H1 (cell line): ENCODE data around the gene DOCK3. TPM values are rescaled to one million over a fixed set of nuclear protein-coding genes. Genes with fewer than 3 reads are reported as not detected.

ENCODE experiments used
- CTCF ChIA-PET: fragments of 300-600 bp; sonication (Branson Sonifier 250); formaldehyde crosslinking; loops from one replicate; lab custom pipeline; 2021; ENCODE audit not compliant: partially characterized antibody; lab: Charles Lee
- POLR2A ChIA-PET: fragments of 300-600 bp; sonication (Branson Sonifier 250); formaldehyde crosslinking; loops from one replicate; lab custom pipeline; 2021; ENCODE audit warnings: inconsistent platforms; ENCODE audit not compliant: partially characterized antibody; lab: Charles Lee
- DNase-seq, 2 experiments: peaks; one replicate each; pipeline versions ENCODE4 v3.0.0 to v3.0.0-alpha.2; 2010 to 2022; ENCODE audit warnings: low spot score in 2 of 2, low read depth in 1 of 2, mixed read lengths in 1 of 2
- FAIRE-seq: peaks from 2 replicates; lab custom pipeline; 2011; peaks lifted over from hg19 to GRCh38; lab: Jason Lieb, UNC
- H2AFZ ChIP-seq: 2 replicates; pipeline ENCODE4 v1.8.1; 2012; ENCODE audit warnings: low read length, inconsistent platforms
- H2AK5ac ChIP-seq: 2 replicates; pipeline ENCODE4 v1.6.1; 2013; ENCODE audit warnings: low read depth, low read length
- H2BK120ac ChIP-seq: replicated peaks from 2 replicates; pipeline ENCODE3; 2013; ENCODE audit warnings: low read depth, low read length, inconsistent platforms
- H2BK12ac ChIP-seq: 2 replicates; pipeline ENCODE4 v1.6.1; 2013; ENCODE audit warnings: low read depth, low read length
- H2BK15ac ChIP-seq: 2 replicates; pipeline ENCODE4 v1.6.1; 2013; ENCODE audit warnings: low read length
- H2BK20ac ChIP-seq: 2 replicates; pipeline ENCODE4 v1.6.1; 2013; ENCODE audit warnings: low read length
- H2BK5ac ChIP-seq: 2 replicates; pipeline ENCODE4 v1.6.1; 2013; ENCODE audit warnings: low read depth, low read length
- H3K14ac ChIP-seq: 2 replicates; pipeline ENCODE4 v1.6.1; 2013; ENCODE audit warnings: inconsistent platforms; ENCODE audit not compliant: insufficient read length
- H3K18ac ChIP-seq: 2 replicates; pipeline ENCODE4 v1.6.1; 2013; ENCODE audit warnings: low read length; ENCODE audit errors: extremely low read depth
- H3K23ac ChIP-seq: 2 replicates; pipeline ENCODE4 v1.6.1; 2013; ENCODE audit warnings: inconsistent platforms; ENCODE audit not compliant: insufficient read length
- H3K23me2 ChIP-seq: 2 replicates; pipeline ENCODE4 v1.6.1; 2013; ENCODE audit warnings: low read depth, low read length
- H3K27ac ChIP-seq: 2 replicates; pipeline ENCODE4 v1.6.1; 2011; ENCODE audit warnings: low read depth, low read length, inconsistent platforms
- H3K27me3 ChIP-seq, 4 experiments: replicated peaks in 1 of 4; 1 replicate in 1 of 4; 2 replicates in 3 of 4; pipeline versions ENCODE4 v1.6.1 to v1.8.1; 2011 to 2013; ENCODE audit warnings: low read length in 3 of 4, mild to moderate bottlenecking in 3 of 4, inconsistent platforms in 2 of 4, mixed read lengths in 2 of 4, moderate library complexity in 1 of 4; ENCODE audit not compliant: control insufficient read depth in 3 of 4, insufficient read depth in 3 of 4; ENCODE audit errors: extremely low read depth in 1 of 4
- H3K36me3 ChIP-seq, 4 experiments: 2 replicates each; pipeline versions ENCODE4 v1.6.1 to v1.8.1; 2011 to 2013; ENCODE audit warnings: mild to moderate bottlenecking in 4 of 4, low read length in 3 of 4, moderate library complexity in 2 of 4, control low read depth in 1 of 4, inconsistent platforms in 1 of 4; ENCODE audit not compliant: insufficient read depth in 4 of 4, control insufficient read depth in 2 of 4
- H3K4ac ChIP-seq: replicated peaks from 2 replicates; pipeline ENCODE3; 2013; ENCODE audit warnings: low read length, low read depth, mixed read lengths, inconsistent platforms; ENCODE audit not compliant: insufficient read length
- H3K4me1 ChIP-seq, 4 experiments: replicated peaks in 1 of 4; 1 replicate in 1 of 4; 2 replicates in 3 of 4; pipeline versions ENCODE4 v1.6.1 to v1.8.1; 2011 to 2013; ENCODE audit warnings: low read length in 3 of 4, inconsistent platforms in 2 of 4, mixed read lengths in 1 of 4; ENCODE audit not compliant: insufficient read depth in 4 of 4, control insufficient read depth in 3 of 4
- H3K4me2 ChIP-seq, 2 experiments: 2 replicates each; pipeline versions ENCODE4 v1.6.1 to v1.8.1; 2011 to 2013; ENCODE audit warnings: low read depth in 2 of 2, low read length in 2 of 2, control low read depth in 1 of 2, inconsistent platforms in 1 of 2, mild to moderate bottlenecking in 1 of 2; ENCODE audit not compliant: insufficient read depth in 1 of 2
- H3K4me3 ChIP-seq, 4 experiments: fragments of 200-600, 300-600 bp in 1 of 4; sonication (generic), shearing (Covaris generic), sonication (Bioruptor Twin) in 1 of 4; 2 replicates each; pipeline versions ENCODE4 v1.5.1 to v1.8.1; 2011 to 2016; ENCODE audit warnings: low read length in 4 of 4, low read depth in 3 of 4, control low read depth in 2 of 4, inconsistent platforms in 2 of 4, mild to moderate bottlenecking in 2 of 4, mixed read lengths in 1 of 4, moderate library complexity in 1 of 4; ENCODE audit not compliant: insufficient read depth in 2 of 4; ENCODE audit errors: extremely low read depth in 1 of 4
- H3K56ac ChIP-seq: replicated peaks from 2 replicates; pipeline ENCODE3; 2013; ENCODE audit warnings: low read depth, mild to moderate bottlenecking, mixed read lengths, low read length, inconsistent platforms; ENCODE audit not compliant: insufficient read length
- H3K79me1 ChIP-seq: 2 replicates; pipeline ENCODE4 v1.6.1; 2013; ENCODE audit warnings: low read depth, low read length, control low read depth
- H3K79me2 ChIP-seq, 2 experiments: 2 replicates each; pipeline versions ENCODE4 v1.6.1 to v1.8.1; 2012 to 2013; ENCODE audit warnings: low read length in 2 of 2, mild to moderate bottlenecking in 2 of 2, inconsistent platforms in 1 of 2; ENCODE audit not compliant: insufficient read depth in 2 of 2, control insufficient read depth in 1 of 2
- H3K9ac ChIP-seq, 4 experiments: replicated peaks in 1 of 4; 1 replicate in 1 of 4; 2 replicates in 3 of 4; pipeline versions ENCODE4 v1.6.1 to v1.8.1; 2011 to 2013; ENCODE audit warnings: low read depth in 3 of 4, low read length in 3 of 4, control low read depth in 2 of 4, mild to moderate bottlenecking in 2 of 4, moderate library complexity in 2 of 4, inconsistent platforms in 1 of 4; ENCODE audit errors: extremely low read depth in 1 of 4
- H3K9me3 ChIP-seq, 2 experiments: 2 replicates each; pipeline versions ENCODE4 v1.6.1 to v1.8.1; 2012 to 2013; ENCODE audit warnings: mild to moderate bottlenecking in 2 of 2, moderate library complexity in 2 of 2, control low read depth in 1 of 2, inconsistent platforms in 1 of 2, low read depth in 1 of 2, low read length in 1 of 2, mixed read lengths in 1 of 2; ENCODE audit not compliant: insufficient read depth in 2 of 2
- H4K20me1 ChIP-seq, 2 experiments: replicated peaks in 1 of 2; 2 replicates each; pipeline versions ENCODE3 to v1.8.1; 2011 to 2013; ENCODE audit warnings: inconsistent platforms in 2 of 2, low read length in 2 of 2, mild to moderate bottlenecking in 1 of 2; ENCODE audit not compliant: insufficient read depth in 2 of 2, control insufficient read depth in 1 of 2
- H4K5ac ChIP-seq: 2 replicates; pipeline ENCODE4 v1.6.1; 2013; ENCODE audit warnings: low read length, low read depth, mixed read lengths, inconsistent platforms; ENCODE audit not compliant: insufficient read length
- H4K8ac ChIP-seq: 2 replicates; pipeline ENCODE4 v1.8.0; 2013; ENCODE audit warnings: mild to moderate bottlenecking, moderate library complexity, low read length, inconsistent platforms; ENCODE audit not compliant: insufficient read depth; ENCODE audit errors: extremely low read depth
- H4K91ac ChIP-seq: replicated peaks from 2 replicates; pipeline ENCODE3; 2013; ENCODE audit warnings: low read length, mixed read lengths, inconsistent platforms; ENCODE audit not compliant: insufficient read length
- HDAC6 ChIP-seq: IDR thresholded peaks from one replicate; pipeline ENCODE4 v1.7.1; 2012; ENCODE audit warnings: low read depth, mild to moderate bottlenecking, inconsistent platforms, low read length, moderate library complexity
- POLR2AphosphoS5 ChIP-seq: IDR thresholded peaks from 2 replicates; pipeline ENCODE4 v1.6.1; 2011; ENCODE audit warnings: low read depth, low read length
- SP1 ChIP-seq: IDR thresholded peaks from 2 replicates; pipeline ENCODE4 v1.6.1; 2011; ENCODE audit warnings: low read depth, low read length
- WGBS, 2 experiments: shearing (Covaris generic) in 1 of 2; methylation state at CpG; one replicate each; pipeline versions ENCODE4 v1.1.6 to v1.1.7; 2013 to 2015; ENCODE audit warnings: low lambda C conversion rate in 2 of 2, mixed read lengths in 2 of 2, inconsistent platforms in 1 of 2, low coverage in 1 of 2, missing lambda C conversion rate in 1 of 2; ENCODE audit not compliant: insufficient replicate concordance in 2 of 2, insufficient coverage in 1 of 2, insufficient read length in 1 of 2; ENCODE audit errors: extremely low coverage in 1 of 2, missing lambda C conversion rate in 1 of 2; 5-methylcytosine and 5-hydroxymethylcytosine counted together
- polyA plus RNA-seq, 7 experiments: library from polyadenylated mRNA; depleted of rRNA in 3 of 7; stranded (reverse) in 5 of 7; unstranded in 2 of 7; fragments of >200 nt in 5 of 7; fragments of 200-250 nt in 2 of 7; gene quantifications; 1 replicate in 5 of 7; 2 replicates in 1 of 7; 4 replicates in 1 of 7; pipeline versions ENCODE4 v1.2.1 to v1.2.3, GENCODE V29; 2011 to 2013; ENCODE audit warnings: missing spikeins in 2 of 7, mixed read lengths in 2 of 7
- total RNA-seq: library from RNA; stranded (reverse); fragmentation: NEBNext Ultra II Directional; extraction: Animal tissue kit (Norgen Biotek cat#: 25700); gene quantifications from 2 replicates; pipeline ENCODE4 v1.2.1, GENCODE V29; 2021

The DOCK3 gene
- total and polyA plus RNA-seq, 2 of the 8 experiments (the other 6 are each of a cell fraction or from before 2014, with no cell fraction given) = 2.7 to 5.0 TPM

DNA sequence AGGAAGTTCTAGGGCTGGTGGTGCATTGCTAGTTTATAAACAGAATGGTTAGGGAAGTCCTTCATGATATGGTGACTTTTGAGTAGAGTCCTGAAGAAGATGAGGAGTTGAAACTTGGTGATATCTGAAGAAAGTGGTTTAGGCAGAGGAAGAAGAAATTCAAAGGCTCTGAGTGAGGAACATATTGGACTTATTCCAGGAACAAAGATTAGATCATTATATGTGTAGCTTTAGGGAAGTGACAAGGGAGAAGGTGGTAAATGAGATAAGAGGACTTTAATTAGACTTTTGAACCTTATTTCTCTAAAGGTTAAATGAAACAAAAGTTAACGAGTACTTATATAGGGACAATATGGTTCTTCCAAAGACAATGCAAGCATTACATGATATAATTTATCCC is 286.7 kb downstream of the DOCK3 start:
- CTCF ChIA-PET = interaction anchor here (3.3 kb wide), 1 partner anchor 10 kb away, joined by 11 read pairs; no protein-coding TSS in a partner anchor
- no peak overlapping the region for H4K5ac ChIP-seq
- 88% methylated on average over 1 of the region's 1 CpG; no CpG with 5 or more reads in 1 of the 2 experiments for WGBS, 2 experiments
- TF ChIP-seq POLR2AphosphoS5 = no peak
- no peak for TF ChIP-seq SP1
- no peak for TF ChIP-seq HDAC6
- no peak overlapping the region for H2AK5ac ChIP-seq
- H3K14ac ChIP-seq = no peak overlapping the region
- POLR2A ChIA-PET = no interaction called here
- no peaks in the 10 kb centered on the region for H3K79me2 ChIP-seq
- no peak for FAIRE-seq
- no peak overlapping the region for H3K18ac ChIP-seq
- H3K27me3 ChIP-seq = peaks cover 0 to 1% (median 0%) of the 10 kb centered on the region in 4 experiments; a peak in 1 of 7 replicates
- H3K23me2 ChIP-seq = no peaks in the 10 kb centered on the region
- H4K91ac ChIP-seq = no peak overlapping the region
- H2BK120ac ChIP-seq = no peak overlapping the region
- H3K23ac ChIP-seq = no peak overlapping the region
- H4K20me1 ChIP-seq = no peaks in the 10 kb centered on the region
- no peak overlapping the region for H3K4me3 ChIP-seq
- H3K9me3 ChIP-seq = no peaks in the 10 kb centered on the region
- H2AFZ ChIP-seq = no peak overlapping the region
- H3K79me1 ChIP-seq = no peaks in the 10 kb centered on the region
- no peak overlapping the region for H2BK12ac ChIP-seq
- H3K4ac ChIP-seq = no peak overlapping the region
- no peaks in the 10 kb centered on the region for H3K4me1 ChIP-seq
- no peak overlapping the region for H3K4me2 ChIP-seq
- no peak for DNase-seq
- no peak overlapping the region for H3K56ac ChIP-seq
- H4K8ac ChIP-seq = no peak overlapping the region
- H2BK15ac ChIP-seq = no peak overlapping the region
- H3K36me3 ChIP-seq = no peaks in the 10 kb centered on the region
- H3K9ac ChIP-seq = no peak overlapping the region
- no peak overlapping the region for H2BK20ac ChIP-seq
- H2BK5ac ChIP-seq = no peak overlapping the region
- H3K27ac ChIP-seq = no peak overlapping the region
